Stimulated activated CD4-positive, alpha-beta T cell treated with anti-CD3 and anti-CD28 coated beads, TNF-alpha, amount 100 ng/mL, for 24 hours (primary cell): Measurements from ENCODE around the gene MAD2L2.

Experiments used
- DNase-seq, 3 experiments: peaks; one replicate each; pipeline ENCODE4 v3.0.0-alpha.2; 2020; ENCODE audit warnings: low read depth in 3 of 3

The MAD2L2 gene

DNA sequence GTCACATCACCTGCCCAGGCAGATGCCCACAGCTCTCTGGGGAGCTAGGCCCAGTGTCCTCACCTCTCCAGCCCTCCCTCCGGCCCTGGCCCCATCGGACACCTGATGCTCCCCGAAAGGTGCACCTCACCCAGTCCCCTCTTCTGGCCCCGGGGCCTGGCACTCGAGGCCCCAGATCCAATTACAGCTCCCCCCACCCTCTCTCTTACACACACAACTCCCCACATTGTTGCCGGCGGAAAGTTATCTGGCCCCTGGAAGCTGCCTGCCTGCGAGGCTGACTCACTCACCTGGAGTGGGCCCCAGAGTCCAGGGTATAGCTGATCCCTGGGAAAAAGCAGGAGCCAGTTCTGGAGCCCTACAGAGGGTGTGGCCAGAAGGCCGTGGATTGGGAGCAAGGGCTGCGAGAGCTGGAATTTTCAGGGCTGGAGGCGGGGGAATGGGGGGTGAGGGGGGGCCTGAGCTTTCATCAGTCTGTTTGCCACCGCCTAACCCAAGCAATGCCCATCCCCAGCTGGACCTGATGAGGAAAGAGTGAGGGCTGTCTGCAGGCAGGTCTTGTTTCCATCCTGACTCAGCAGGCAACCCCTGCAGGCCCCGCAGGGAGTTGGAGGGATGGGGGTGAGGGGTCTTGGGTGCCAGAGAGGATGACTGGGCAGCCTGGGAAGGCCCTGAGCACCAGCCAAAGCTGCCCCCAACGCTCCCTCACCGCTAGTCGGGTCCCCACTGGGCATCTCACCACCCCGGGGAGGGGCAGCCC, 27.7 kb downstream of the MAD2L2 start:
- DNase-seq, result no peak

DNA sequence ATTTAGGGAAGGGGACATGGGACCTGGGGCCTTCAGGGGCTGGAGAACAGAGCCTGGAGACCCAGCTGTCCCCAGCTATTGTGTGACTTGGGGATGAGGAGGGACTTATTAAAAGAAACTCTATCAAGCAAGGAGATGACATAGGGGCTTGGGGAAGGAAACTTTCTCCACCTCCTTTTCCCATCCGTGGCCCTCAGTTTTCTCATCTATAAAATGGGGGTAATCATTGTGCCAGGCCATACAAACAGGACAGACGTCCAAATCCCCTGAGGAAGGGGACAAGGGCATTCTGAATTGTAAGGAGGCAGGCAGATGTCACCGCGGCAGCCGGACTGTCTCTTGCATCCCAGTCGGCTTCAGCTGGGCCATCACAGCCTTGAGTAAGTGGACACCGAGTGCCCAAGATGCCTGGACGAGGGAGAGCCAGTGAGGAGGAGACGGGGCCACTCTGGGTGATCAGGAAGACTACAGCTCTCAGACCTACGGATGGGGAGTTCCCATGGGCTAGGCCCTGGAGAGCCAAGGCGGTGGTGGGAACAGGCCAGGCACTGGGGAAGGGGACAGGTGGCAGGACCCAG, 28.7 kb downstream of the MAD2L2 start:
- DNase-seq, result no peak

DNA sequence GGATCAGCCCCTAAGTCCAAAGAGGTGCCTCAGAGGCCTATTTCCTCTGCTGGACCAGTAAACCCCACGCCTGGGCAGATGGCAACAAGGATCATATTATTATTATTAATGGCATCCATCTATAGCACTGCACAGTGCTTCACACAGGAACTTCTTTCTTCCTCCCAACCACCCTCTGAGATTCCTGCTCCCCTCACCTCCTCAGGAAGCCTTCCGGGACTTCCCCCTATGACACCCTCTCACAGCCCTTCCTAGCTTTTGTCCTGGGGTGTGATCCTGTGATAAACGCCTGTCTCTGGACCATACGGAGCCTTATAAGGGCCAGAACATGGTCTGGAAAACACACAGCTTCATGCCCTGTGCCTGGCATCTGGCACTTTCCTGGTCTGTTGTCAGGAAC, 29.9 kb downstream of the MAD2L2 start:
- DNase-seq, result no peak

DNA sequence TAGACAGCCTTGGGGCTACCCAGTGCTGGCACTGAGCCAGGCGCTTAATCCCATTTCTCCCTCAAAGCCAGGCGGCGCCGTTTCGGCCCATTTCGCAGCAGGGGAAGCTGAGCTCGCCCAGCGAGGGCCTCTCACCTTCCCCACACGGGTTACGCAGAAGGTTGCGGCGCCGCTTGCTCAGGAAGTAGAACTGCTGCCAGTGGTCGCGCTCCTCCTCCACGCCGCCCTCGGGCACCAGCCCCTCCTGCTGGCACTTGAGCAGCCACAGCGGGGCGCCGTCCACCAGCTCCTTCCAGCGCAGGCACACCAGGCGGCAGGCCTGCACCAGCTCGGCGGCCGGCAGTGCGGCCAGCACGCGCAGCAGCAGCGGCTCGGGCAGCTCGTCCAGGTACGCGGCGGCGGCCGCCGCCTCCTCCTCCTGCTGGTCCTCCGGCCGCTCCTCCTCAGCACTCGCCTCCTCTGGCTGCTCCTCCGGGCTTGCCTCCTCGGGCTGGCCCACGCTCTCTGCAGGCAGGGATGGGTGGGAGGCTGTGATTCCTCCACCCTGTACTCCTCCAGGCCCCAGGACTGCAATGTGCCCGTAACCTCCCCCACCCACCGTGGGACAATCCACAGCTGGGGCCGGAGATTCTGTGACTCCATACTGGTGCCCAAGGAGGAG, 30.5 kb downstream of the MAD2L2 start:
- peak; percentile 55 to 79 (median 56) for DNase-seq

DNA sequence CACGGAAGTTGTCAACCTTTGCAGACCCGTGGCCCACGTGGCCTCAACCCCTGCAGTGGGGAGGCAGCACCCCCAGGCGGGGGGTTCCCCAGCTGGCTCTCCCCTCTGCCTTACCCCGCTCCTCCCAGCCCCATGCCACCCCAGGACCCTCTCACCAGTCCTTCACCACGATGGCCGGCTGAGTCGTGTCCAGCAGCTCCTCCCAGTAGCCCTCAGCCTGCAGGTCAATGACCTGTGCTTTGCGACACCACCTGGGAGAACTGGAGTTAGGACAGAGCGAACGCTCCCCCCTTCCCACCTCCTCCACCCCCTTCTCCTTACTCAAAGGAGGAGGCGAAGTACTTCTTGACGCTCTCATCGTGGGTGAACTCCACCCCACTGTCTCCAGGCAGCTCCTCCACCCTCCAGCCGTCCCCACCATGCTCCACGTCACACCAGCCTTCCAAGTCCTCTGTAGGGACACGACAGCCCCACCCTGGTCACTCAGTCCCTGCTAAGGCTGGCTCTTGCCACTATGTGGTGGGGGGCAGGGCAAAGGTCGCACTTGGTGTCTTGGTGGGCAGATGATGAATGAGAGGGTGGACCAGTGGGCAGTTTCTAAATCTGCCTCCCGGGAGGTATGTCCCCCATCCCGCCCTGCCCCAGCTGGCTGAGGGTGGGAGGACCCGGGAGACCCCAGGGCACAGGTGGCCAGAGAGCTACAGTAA, 31.2 kb downstream of the MAD2L2 start:
- DNase-seq, result no peak

DNA sequence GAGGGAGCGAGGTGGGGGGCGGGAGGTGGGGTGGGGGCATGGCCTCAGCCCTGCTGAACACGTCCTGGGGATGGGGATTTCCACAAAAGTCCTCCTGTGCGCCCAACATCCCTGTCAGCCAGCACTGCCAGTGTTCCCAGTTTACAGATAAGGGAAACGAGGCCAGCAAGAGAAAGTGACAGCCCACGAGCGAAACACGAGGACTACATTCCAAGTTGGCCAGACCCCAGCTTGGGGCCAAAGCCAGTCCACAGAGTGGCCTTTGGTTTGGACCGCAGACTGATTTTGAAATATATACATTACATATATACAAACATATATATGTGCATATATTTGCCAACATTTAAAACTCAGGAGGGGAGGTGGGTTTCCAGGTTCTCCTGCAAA, 31.7 kb downstream of the MAD2L2 start:
- no peak for DNase-seq

DNA sequence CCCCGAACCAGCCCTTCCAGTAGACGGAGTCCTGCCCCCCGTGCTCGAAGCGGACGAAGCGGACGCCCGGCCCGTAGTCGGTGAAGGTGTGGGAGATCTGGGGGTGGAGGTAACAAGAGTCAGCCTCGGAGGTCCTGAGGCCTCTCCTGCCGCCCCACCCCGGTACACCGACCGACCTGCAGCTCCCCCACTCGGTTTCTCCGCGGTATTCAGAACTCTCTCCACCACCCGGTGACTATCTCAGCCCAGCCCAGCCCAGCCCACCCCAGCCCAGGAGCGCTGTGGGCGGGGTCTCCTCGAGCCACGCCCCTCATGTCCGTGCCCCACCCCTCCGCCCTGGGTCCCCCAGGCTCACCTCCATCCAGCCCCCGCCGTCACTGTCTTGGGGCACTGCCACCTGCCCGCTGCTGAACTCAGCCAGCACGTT, 32.2 kb downstream of the MAD2L2 start:
- DNase-seq, result peak in 1 of 3 experiments; percentile 45

DNA sequence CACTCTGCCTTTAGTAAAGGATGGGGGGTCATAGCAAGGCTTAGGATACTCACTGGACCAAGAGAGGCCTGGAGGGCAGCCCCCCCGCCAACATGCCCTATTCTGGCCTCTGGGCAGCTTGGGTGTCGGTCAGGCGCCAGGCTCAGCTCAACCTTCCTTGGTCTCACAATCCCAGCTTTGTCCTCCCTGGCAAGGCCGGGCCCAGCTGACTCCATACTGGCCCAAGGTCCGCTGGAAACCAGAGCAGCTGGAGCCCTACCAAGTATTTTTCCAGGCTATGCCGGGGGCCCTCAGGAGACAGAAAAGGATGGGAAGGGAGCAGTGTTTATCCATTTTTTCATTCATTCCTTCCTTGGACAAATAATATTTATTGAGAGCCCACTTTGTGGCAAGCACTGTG, 32.9 kb downstream of the MAD2L2 start:
- DNase-seq, result no peak

DNA sequence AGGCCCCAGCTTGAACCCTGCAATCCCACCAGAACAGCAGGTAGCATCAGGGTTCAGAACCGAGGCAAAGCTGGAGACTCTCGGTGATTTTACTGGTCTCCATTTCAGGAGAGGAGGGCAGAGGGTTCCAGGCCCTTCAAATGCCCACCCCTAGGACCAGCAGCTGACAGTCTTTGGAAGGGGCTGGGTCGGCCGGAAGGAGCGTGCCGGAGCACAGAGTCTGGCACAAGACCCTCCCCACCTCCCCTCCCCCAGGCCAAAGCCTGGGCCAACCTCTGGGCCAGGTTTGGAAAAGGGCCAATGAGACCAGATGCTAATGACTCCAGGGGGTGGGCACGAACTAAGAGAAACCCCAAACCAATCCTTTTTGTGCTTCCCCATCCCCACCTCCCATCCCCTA, 33.6 kb downstream of the MAD2L2 start:
- no peak for DNase-seq

DNA sequence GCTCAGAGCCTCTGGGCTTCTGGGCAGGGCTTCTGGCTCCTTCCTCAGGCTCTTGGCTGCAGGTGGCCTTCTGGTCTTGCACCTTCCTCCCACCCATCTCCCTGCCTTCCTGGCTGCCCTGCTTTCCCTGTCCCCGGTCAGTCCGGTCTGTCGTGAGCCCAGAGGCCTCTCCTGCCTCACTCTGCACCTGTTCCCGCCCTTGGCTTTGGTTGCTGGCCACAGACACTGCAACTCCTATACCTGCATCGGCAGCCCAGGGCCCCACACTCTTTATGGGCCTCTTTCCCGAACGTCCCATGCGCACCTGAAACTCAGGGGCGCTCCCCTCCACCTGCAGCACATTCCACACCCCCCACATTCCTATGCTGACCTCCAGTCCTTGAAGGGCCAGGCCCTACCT, 34.6 kb downstream of the MAD2L2 start:
- DNase-seq, result no peak

DNA sequence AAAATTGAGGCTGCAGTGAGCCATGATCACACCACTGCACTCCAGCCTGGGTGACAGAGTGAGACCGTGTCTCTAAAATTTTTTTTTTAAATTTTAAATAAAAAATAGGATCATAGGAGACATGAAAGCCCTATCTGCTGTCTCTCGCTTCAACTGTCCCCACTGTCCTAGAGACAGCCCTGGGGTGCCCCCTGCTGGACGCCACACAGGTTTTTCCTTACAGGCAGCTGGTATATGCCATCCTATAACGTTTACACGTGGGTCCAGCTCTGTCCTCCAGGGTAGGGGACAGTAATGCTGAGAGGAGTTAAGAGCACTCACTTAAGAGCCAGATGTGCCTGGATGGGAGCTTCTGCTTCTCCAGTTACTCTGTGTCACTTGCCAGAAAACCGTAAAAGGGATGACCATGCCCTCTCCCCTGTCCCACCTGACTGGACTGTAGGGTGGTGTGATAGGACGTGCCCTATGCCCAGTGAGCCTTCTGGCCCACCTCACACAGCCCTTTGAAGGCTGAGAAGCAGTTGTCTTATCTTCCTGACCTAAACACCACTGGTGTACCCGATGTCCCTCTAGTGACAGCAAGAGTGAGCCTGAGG, 35.2 kb downstream of the MAD2L2 start:
- DNase-seq, result peak; percentile 65 to 82 (median 73)

DNA sequence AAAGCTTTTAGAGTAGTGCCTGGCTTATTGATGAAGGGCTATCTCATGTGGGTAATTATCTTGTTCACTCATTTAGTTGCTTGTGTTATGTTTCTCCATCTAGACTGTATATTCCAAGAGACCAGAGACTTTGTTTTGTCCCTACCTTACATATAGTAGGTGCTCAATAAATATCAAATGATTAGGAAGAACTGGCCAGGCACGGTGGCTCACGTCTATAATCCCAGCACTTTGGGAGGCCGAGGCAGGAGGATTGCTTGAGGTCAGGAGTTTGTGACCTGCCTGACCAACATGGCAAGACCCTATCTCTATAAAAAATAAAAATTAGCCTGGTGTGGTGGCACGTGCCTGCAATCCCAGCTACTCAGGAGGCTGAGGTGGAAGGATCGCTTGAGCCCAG, 35.7 kb downstream of the MAD2L2 start:
- DNase-seq, result no peak

DNA sequence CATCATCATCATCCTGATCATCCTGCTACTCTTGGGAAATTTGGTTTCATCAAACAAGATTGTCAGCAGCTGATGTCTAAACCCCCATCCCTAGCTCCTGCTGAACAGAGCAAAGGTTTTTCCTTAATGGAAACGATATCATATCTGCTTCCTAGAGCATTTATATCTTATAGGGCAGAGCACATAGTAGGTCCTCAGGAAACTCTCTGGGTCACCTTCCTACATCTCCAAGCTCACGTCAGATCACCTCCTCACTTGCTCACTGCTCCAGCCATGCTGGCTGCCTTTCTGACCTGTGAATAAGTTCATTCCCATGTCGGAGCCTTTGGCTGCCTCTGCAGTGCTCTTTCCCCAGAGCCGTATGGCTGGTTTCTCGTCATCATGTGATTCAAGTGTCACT, 37.2 kb downstream of the MAD2L2 start:
- DNase-seq, result no peak

DNA sequence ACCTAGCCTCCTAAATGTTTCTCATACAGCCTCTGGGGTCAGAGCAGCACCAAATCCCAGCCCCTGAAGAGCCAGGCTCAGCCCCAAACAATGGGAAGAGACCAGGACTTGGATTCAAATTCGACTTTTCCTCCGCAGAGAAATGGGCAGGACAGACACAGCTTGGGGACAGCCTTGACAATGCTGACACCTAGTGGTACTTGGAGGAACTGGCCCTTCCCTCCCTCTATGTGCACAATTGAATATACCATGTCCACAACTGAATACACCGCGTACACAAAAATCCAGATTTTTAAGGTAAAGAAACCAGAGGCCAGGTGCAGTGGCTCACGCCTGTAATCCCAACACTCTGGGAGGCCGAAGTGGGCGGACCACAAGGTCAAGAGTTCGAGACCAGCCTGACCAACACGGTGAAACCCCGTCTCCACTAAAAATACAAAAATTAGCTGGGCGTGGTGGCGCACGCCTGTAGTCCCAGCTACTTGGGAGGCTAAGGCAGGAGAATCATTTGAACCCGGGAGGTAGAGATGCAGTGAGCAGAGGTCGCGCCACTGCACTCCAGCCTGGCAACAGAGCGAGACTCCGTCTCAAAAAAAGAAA, 38.4 kb downstream of the MAD2L2 start:
- peak; percentile 48 to 61 (median 58) for DNase-seq

DNA sequence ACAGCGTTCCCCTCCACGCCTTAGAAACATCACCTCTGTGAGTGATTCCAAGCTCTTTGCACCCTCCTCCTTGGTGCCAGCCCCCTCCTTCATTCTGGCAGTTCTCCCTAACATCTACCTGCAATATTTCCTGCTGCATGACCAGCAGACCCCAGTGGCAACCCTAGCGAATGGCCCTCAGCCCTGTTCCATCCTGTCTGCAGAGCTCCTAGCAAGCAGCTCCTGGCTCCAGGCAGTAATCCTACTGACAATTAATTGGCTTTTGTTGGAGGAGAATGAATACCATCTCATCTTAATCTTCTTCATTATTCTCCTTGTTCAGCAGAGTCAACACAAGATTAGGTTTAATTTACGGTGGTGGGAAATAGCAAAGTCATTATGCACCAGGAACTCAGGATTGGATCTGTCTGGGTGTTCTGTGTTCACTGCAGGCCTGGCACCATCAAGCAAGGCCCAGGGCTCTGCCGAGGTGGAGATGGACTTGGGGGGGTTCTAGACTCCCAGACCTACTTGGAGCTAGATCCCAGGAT, 39.1 kb downstream of the MAD2L2 start:
- DNase-seq, result no peak

DNA sequence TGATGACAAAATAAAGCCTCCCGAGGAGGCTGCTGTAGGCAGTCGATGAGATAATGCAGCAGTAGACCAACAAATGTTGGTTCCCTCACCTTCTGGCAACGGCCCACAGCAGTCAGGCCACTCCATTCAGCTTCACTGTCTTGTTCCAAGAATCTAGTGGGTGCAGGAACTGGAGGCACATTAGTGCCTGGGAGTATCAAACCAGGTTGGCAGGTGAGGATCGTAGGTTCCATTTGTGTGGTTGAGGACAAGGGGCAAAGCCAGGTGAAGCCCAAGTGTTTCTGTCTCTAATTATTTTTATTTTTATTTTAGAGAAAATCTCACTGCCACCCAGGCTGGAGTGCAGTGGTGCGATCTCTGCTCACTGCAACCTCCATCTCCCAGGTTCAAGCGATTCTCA, 40.0 kb downstream of the MAD2L2 start:
- no peak for DNase-seq

DNA sequence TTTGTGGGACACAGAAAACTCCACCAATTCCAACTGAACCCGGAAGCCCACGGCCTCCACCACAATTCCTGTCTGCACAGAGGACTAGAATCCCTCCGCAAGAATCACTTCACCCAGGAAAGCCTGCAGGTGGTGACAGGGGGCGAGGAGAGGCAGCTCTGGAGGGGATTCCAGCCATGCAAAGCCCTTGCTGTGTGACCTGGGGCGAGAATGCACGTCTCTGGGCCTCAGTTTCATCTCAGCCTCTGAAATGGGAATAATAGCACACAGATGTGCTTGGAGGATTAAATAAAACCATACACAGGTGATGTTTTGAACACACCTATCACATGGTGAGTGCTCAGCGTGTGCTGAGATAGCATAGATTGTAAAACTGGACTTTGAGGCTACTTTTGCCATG, 40.8 kb downstream of the MAD2L2 start:
- no peak for DNase-seq

DNA sequence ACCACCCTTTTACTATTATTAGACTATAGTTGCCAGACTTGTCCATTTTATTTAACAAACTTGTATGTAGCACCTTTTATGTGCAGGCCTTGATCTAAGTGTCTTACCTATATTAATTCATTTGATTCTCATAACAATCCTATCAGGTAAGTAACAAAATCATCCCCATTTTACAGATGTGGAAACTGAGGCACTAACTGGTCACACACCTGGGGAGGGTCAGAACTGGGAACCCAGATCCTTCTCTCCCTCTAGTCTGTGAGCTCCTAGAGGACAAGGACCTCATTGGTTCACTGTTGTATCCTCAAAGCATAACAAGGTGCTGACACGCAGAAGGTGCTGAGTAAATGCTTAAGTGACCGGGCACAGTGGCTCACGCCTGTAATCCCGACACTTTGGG, 41.6 kb downstream of the MAD2L2 start:
- DNase-seq, result no peak

DNA sequence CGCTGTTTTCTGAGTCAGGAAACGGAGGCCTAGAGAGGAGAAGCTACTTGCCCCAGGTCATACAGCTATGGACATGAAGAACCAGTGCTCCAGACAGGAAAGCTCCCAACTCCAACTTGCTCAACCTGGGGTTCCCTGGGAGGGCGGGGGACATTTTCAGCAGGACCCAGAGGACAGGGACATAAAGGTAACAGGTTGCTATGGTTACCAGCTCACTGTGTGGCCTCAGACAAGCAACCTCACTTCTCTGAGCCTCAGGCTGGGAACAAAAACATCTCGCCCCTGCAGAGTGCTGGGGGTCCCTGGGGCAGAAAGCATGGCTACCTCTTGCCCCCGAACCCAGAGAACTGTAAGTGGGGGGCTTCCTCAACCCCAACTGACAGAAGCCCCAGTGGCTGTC, 42.8 kb downstream of the MAD2L2 start:
- DNase-seq, result no peak

DNA sequence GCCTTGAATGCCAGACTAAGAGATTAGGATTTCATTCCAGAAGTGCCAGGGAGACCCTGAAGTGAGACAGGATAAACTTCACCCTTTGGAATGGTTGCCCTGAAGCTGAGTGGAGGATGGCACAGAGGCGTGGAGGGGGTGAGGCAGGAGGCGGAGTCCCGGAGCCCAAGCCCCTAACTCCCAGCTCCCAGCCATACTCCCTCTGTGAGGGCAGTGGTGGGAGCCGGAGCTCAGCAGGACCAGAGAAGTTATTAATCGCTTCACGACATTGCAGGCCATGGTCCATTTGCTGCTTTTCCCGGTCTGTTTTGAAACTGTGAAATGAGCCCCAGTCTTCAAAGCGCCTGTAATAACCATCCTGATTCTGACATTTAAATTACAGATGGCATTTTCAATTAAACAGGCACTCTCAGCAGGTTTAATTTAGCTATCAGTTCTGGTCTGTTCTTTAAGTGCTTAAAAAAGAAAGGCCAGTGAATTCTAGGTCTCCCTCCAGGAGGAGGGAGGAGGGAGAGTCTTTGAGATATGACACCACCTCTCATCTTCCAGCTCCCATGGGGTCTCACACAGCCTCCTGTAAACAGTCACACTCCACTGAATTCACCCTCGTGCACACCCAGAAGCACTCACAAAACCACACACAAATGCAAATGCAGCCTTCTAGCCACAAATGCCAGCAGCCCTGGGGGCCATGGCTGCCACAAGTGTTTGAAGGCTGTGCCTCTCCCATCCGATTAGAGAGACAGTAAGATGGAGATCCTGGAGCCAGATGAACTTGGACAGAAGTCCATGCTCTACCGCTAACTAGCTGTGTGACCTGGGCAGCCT, 46.4 kb downstream of the MAD2L2 start:
- DNase-seq, result no peak
